ES-I3 (cell line): Measurements from ENCODE around the gene C13orf46.

Source experiments
- H3K36me3 ChIP-seq: 2 replicates; pipeline ENCODE4 v1.6.1; 2013; ENCODE audit warnings: mild to moderate bottlenecking, low read length, control low read depth, moderate library complexity; ENCODE audit not compliant: insufficient read depth
- H3K4me1 ChIP-seq: 2 replicates; pipeline ENCODE4 v1.6.1; 2013; ENCODE audit warnings: mild to moderate bottlenecking, control low read depth, low read length; ENCODE audit not compliant: insufficient read depth
- H3K9ac ChIP-seq: 2 replicates; pipeline ENCODE4 v1.6.1; 2013; ENCODE audit warnings: low read depth, mild to moderate bottlenecking, low read length, moderate library complexity
- H3K9me3 ChIP-seq: 2 replicates; pipeline ENCODE4 v1.6.1; 2013; ENCODE audit warnings: mild to moderate bottlenecking, low read length, moderate library complexity; ENCODE audit not compliant: control insufficient read depth, insufficient read depth

Gene C13orf46

DNA sequence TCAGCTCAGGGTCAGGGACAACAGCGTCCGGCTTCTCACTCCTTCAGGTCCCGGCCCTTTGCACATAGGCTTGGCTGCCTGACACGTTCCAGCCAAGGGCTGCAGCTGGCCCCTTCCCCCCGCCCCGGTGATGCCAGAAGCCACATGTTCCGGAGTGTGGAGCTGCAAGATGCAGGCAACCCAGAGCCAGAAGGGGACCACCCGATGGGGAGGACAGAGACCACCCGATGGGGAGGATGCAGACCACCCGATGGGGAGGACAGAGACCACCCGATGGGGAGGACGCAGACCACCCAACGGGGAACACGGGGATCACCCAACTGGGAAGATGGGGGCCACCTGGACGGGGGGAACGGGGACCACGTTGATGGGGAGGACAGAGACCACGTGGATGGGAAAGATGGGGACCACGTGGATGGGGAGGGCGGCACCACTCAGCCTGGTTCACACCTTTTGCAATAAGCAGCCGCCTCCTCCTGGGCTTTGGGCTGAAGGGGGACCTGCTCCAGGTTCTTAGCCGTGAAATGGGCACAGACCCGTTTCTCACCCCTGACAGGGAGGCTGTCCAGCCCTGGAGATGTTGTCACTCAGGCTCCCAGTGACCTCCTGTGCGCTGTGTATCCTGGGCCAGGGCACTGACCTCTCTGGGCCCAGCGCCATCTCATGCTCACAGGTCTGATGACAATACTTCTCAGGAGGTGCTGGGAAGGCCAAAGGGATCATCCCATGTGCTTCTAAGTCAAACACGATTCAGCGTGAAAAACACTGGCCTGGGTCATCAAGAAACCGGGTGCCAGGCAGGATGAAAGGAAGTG is 34.5 kb downstream of the C13orf46 start:
- peaks cover 7% of the 10 kb centered on the region for H3K4me1 ChIP-seq
- no peak overlapping the region for H3K9ac ChIP-seq
- H3K36me3 ChIP-seq = no peaks in the 10 kb centered on the region
- no peaks in the 10 kb centered on the region for H3K9me3 ChIP-seq

DNA sequence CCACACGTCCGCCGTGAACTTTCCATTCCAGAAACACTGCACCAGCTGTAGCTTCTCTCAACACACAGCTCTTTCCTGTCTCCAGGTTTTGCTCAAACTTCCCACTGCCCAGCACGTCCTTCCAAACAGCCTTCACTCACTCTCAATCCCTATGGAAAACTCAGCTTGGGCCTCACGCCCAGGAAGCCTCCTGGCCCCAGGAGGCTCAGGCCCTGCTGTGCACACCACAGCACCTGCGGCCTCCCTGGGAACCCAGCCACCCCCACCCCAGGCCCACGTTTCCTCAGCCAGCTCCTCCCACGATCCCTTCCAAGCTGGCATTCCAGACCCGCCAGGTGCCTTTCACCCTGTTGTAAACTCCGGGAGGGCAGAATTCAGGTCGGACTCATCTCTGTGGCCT is 35.2 kb downstream of the C13orf46 start:
- Histone ChIP-seq H3K36me3 (no peaks in the 10 kb centered on the region), H3K9ac (no peak overlapping the region), H3K9me3 (no peaks in the 10 kb centered on the region), H3K4me1 (peaks cover 7% of the 10 kb centered on the region)

DNA sequence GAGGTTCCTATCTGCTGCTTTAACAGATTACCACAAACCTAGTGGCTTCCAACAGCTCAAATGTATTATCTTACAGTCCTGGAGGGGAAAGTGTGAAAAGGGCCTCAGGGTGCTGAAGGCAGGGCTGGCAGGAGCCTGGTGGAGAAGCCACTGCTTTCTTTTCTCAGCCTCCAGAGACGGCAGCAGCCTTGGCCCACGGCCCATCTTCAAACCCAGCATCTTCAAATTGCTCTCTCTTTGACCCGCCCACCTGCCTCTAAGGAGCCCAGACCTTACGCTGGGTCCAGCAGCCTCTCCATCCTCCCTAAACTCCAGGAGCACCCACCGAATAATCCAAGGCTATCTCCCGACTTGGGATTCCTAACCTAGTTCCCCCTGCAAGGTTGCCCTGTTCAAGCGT is 35.6 kb downstream of the C13orf46 start:
- Histone ChIP-seq H3K9ac (no peak overlapping the region), H3K9me3 (no peaks in the 10 kb centered on the region), H3K36me3 (no peaks in the 10 kb centered on the region), H3K4me1 (peaks cover 7% of the 10 kb centered on the region)

DNA sequence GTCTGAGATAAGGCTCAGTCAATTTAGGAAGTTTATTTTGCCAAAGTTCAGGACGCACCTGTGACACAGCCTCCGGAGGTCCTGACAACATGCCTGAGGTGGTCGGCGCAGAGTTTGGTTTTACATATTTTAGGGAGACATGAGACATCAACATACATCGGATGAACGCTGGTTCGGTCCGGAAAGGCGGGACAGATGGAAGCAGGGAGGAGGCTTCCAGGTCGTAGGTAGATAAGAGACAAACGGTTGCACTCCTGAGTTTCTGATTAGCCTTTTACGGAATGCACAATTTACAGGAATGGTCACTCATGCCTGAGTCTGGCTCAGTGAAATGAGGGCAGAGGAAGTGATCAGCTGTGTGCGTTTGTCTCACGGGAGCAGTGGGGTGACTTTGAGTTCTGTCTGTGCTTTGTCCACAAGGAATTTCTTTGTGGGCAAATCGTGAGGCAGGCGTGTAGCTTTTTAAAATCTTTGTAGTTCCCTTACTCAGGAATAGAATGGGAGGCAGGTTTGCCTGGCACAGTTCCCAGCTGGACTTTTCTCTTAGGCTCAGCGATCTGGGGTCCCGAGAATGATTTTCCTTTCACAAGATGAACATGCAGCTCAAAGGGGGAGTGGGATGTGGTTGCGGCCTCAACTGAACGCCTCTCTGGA is 36.2 kb downstream of the C13orf46 start:
- H3K36me3 ChIP-seq = no peaks in the 10 kb centered on the region
- H3K4me1 ChIP-seq = peaks cover 7% of the 10 kb centered on the region
- H3K9ac ChIP-seq = no peak overlapping the region
- H3K9me3 ChIP-seq = no peaks in the 10 kb centered on the region

DNA sequence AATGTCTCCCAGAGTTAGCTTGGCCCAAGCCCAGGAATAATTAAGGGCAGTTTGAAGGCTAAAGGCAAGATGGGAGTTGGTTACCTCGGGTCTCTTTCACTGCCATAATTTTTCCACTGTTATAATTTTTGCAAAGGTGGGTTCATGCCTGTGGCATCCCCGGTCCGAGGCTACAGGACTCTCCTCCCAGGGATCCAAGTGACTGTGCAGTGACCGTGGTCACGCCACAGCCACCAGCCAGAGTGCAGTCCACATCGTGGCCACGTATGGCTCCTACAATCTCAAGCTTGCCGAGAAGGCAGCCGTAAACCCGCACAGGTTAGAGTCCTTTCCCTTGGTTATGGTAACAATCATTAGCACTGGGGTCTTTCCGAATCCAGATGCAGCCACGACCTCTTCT is 36.8 kb downstream of the C13orf46 start:
- H3K9me3 ChIP-seq = no peaks in the 10 kb centered on the region
- peaks cover 7% of the 10 kb centered on the region for H3K4me1 ChIP-seq
- no peaks in the 10 kb centered on the region for H3K36me3 ChIP-seq
- H3K9ac ChIP-seq = no peak overlapping the region

DNA sequence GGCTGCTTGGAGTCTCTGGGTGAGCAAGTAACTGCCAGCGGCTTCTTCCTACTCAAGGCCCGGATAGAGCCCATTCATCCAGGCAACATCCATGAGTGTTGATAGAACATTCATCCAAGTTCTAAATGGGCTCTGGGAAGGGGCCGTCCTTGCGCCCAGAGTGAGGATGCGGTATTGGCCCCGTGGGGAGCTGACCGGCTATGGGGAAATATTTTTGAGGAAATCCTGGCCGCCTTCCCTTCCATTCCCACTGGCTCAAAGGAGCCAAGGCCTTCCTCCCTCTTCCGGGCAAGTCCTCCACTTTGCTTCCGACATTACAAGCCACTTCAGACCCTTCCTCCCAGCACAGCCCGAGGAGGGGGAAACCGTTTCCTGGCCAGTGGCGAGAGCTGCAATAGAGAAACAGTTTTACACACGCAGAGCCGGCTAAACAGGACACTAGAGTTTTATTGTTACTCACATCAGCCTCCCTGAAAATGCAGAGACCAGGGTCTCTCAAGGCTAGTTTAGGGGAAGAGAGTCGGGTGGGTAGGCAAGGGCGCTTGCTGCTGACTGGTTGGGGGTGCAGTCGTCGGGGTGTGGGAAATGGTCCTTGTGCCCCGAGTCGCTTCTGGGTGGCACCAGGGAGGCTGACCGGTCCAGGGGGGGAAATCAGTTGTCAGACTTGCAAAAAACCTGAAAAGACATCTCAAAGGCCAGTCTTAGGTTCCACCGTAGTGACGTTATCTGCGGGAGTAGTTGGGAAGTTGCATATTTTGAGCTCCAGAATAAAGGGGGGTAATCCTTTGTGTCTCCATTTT is 37.5 kb downstream of the C13orf46 start:
- Histone ChIP-seq H3K36me3 (no peaks in the 10 kb centered on the region), H3K9me3 (no peaks in the 10 kb centered on the region), H3K9ac (no peak overlapping the region), H3K4me1 (peaks cover 7% of the 10 kb centered on the region)

DNA sequence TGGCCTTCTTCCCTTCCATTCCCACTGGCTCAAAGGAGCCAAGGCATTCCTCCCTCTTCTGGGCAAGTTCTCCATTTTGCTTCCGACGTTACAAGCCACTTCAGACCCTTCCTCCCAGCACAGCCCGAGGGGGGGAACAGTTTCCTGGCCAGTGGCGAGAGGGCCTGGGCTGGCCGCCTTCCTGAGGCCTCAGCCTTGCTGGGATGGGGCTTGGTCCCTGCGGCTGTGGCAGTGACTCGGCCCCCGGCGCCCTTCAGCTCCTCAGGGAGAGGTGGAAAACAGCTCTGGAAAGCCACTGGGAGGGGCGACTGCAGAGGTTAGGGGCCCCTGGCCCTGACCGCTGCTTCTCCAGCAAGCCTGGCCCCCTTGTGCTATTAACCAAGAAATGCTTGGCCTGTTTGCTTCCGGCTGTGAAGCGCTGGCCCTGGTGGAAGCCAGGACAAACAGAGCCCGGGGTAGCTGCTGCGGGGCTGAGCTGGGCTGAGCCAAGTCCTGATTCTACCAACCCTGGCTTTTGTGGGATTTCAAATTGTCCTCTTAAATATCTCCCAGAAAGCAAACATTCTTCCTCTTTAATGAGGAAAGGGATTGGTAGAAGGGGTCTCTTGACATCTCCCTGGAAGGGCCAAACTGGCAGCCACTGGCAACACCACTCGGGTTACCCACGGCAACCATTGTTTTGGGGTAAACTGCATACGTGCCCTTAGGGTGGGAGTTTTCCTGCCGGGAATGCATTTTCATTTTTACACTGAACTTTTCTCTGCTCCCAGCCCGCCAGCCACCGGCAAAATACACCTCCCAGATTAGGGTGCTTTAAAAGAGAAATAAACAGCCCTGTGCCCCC is 38.7 kb downstream of the C13orf46 start:
- Histone ChIP-seq H3K9ac (no peak overlapping the region), H3K4me1 (peaks cover 7% of the 10 kb centered on the region), H3K9me3 (no peaks in the 10 kb centered on the region), H3K36me3 (no peaks in the 10 kb centered on the region)

DNA sequence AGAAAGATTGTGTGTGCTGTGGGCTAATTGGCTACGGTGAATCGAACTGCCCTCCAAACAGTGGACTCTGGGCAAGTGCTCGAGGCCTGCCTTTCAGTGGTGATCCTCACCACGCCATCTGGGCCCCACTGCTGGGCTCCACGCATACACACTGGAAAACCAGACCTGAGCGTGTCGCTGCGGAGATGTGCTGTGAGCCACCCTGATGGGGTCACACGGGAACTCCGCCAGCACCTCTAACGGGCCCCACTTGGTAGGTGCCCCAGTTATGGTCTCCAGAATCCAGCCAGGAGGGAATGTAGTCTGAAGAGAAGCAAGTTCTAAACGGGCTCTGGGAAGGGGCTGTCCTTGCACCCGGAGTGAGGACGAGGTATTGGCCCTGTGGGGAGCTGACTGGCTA is 39.3 kb downstream of the C13orf46 start:
- Histone ChIP-seq H3K9me3 (no peaks in the 10 kb centered on the region), H3K9ac (no peak overlapping the region), H3K4me1 (peaks cover 7% of the 10 kb centered on the region), H3K36me3 (no peaks in the 10 kb centered on the region)

DNA sequence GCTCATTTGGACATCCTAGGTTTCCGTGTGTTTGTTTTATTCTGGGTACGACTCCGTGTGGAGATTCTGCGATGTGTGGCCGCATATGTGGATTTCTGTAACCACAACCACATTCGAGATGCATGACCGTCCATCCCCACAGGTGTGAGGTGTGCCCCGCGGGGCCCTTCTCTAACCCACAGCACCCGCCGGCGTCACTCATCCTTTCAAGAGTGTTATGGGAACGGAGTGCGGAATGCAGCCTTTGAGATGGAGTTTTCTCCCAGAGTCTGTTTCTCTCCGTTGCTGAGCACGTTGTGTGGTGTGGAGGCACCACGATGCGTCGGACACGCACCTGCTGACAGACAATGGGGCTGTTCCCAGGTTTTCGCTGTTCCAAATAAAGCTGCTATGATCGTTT is 40.0 kb downstream of the C13orf46 start:
- no peak overlapping the region for H3K9ac ChIP-seq
- no peaks in the 10 kb centered on the region for H3K9me3 ChIP-seq
- H3K36me3 ChIP-seq = no peaks in the 10 kb centered on the region

DNA sequence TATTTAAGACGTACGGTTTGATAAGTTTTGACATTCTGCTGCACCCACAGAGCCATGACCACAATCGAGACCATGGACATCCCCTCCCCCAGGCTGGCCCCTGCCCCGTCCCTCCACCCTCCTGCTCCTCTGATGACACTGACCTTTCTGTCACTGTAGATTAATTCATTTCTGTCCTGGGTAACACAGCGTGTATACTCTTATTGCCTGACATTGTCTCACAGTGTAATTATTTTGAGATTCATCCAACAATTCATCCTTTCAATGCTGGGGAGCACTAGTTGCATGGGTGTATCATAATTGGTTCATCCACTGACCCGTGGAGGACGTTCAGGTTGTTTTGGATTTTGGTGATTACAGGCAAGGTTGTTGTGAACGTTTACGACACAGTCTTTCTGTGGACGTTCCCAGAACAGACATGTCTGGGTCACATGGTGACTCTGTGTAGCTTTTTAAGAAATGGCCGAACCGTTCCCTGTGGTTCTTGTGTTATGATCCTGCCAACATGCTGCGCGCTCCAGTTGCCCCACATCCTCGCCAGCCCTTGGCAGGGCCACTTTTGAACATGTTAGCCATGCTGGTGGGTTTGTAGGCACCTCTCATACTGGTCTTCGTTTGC is 41.9 kb downstream of the C13orf46 start:
- no peaks in the 10 kb centered on the region for H3K36me3 ChIP-seq
- H3K9me3 ChIP-seq = no peaks in the 10 kb centered on the region
- peaks cover 7% of the 10 kb centered on the region for H3K4me1 ChIP-seq
- H3K9ac ChIP-seq = no peak overlapping the region

More for the DNA sequence above, 40.0 kb downstream of the C13orf46 start:
- H3K4me1 ChIP-seq = peaks cover 7% of the 10 kb centered on the region

DNA sequence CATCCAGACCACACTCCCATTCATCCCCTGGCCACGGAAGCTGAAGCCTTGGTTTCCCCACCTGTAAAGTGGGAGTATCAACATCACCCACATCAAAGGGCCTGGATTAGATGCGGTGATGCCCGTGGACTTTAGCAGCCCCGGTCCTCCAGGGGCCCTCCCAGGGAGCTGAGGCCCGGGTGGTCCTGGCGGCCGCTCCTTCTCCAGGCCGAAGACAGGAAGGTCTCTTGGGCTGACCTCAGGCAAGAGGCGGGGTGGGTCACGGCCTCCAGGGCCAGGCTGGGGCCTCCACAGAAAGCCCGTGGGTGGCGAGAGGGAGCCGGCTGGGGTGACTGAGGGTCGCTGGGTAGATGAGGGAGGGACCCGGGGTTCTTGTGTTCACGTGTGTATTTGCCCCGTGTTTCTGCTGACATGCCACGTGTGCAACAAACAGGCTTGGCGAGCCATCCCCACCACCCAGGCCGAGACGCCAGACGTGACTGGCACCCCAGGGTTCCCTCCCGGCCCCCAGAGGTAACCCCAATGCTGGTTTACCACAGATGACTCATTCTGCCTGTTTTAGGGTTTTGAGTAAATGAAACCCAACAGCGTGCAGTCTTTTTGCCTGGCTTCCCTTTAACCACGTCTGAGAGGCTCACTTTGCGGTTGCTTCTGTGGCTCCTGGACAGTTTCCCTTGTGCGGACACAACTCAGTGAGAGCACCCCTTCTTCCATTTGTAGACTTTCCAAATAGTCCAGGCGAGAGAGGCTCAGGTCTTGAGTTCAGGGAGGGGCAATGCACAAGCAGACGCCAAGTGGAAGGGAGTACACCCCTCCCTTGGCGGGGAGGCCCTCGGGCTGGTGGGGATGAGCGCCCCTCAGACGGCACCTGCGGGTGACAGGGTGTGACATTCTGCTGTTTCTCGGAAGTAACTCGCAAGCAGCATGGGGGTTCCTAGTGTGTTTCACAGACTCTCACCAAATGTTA is 42.9 kb downstream of the C13orf46 start:
- Histone ChIP-seq H3K9ac (no peak overlapping the region), H3K36me3 (no peaks in the 10 kb centered on the region), H3K4me1 (peaks cover 6% of the 10 kb centered on the region), H3K9me3 (no peaks in the 10 kb centered on the region)

DNA sequence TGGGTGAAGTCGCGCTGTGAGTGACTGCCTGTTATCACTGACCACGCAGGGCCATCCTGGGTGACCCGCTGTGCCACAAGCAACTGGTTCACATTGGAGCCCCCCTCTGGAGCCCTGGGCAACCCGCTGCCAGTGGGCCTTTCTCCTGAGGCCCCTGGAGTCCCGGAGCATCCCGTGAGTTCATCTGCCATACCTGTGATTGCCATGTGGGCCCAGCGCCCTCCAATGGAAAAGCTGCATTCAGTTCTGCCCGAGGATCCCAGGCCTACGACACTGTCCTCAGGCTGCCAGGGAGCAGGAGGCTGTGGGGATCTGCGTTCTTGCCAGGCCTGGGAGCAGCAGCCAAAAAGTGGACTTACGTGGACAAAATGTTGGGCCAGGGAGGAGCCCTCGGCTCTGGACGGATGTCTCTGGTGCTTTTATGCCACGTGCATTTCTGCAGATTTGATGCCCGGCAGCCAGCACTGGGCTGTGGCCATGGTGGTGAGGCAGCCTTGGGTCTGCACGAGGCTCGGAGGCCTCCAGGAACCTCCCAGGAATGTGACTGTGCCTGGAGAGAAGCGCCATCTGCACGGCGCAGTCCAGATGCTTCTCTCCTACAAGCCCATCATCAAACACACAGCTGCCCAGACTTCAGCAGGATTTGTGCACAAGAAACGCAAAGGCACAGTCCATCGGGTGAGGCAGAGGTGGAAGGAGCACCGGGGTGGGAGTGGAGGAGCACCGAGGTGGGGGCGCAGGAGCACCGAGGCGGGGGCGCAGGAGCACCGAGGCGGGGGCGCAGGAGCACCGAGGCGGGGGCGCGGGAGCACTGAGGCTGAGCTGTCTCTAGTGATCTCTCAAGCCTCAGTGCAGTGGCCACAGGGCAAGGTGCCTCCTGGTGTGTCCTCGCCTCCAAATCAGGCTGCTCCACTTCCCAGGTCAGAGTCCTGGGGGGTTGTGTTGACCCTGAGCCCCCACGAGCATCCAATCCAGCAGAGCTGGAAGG is 44.0 kb downstream of the C13orf46 start:
- H3K9me3 ChIP-seq = no peaks in the 10 kb centered on the region
- H3K9ac ChIP-seq = no peak overlapping the region
- H3K36me3 ChIP-seq = no peaks in the 10 kb centered on the region
- H3K4me1 ChIP-seq = no peaks in the 10 kb centered on the region; the same call in 1 of the 2 replicates
